Testis (tissue), 3 donors: ENCODE data around the gene ADCY2. TPM values are rescaled to one million over a fixed set of nuclear protein-coding genes. Genes with fewer than 3 reads are reported as not detected.

Experiments
- DNase-seq: peaks from one replicate; pipeline ENCODE4 v3.0.0-alpha.2; 2019
- H3K27ac ChIP-seq, 2 donors: fragments of 200-600 bp; sonication (generic); one replicate each; pipeline ENCODE4 v1.5.1; 2019
- H3K27me3 ChIP-seq: fragments of 200-600 bp; sonication (generic); one replicate; pipeline ENCODE4 v1.5.1; 2019
- H3K36me3 ChIP-seq: fragments of 200-600 bp; sonication (generic); one replicate; pipeline ENCODE4 v1.5.1; 2017; ENCODE audit warnings: low read depth; ENCODE audit errors: missing control alignments
- H3K4me1 ChIP-seq: fragments of 200-600 bp; sonication (generic); one replicate; pipeline ENCODE4 v1.5.1; 2019
- H3K4me3 ChIP-seq, 2 donors: fragments of 200-600 bp; sonication (generic); one replicate each; pipeline ENCODE4 v1.5.1; 2017 to 2019
- H3K9me3 ChIP-seq: fragments of 200-600 bp; sonication (generic); one replicate; pipeline ENCODE4 v1.5.1; 2017
- POLR2A ChIP-seq: fragments of 450-650 bp; IDR thresholded peaks from one replicate; pipeline ENCODE4 v1.6.1; 2017; ENCODE audit warnings: antibody characterized with exemption, mild to moderate bottlenecking, moderate library complexity
- WGBS, 2 donors: methylation state at CpG; one replicate each; pipeline ENCODE4 v1.1.5; 2018; 5-methylcytosine and 5-hydroxymethylcytosine counted together
- intact Hi-C: fragments of 100-400 bp; cut with DNase I; formaldehyde crosslinking; loops from one replicate; pipeline ENCODE4 v1.15.1; 2023; ENCODE audit warnings: low total_unique reads
- polyA plus RNA-seq: library from polyadenylated mRNA; stranded (reverse); fragments of 350-450 nt; fragmentation: Illumina TruSeq; extraction: RNeasy Lipid Tissue Mini Kit (QIAGEN cat#74804); gene quantifications from one replicate; pipeline ENCODE4 v1.2.3, GENCODE V29; 2014; ENCODE audit warnings: low read depth, low replicate concordance; ENCODE audit not compliant: insufficient read depth
- total RNA-seq, 2 donors: library from RNA; depleted of rRNA; stranded (reverse); fragments of >200 nt; gene quantifications; one replicate each; pipeline ENCODE4 v1.2.3, GENCODE V29; 2016
- TF ChIP-seq, protein P1 (sequence below), 3 experiments: fragments of 450-650 bp in 2 of 3; fragments of 200-600 bp in 1 of 3; sonication (generic) in 1 of 3; IDR thresholded peaks; one replicate each; pipeline ENCODE4 v1.5.1; 2016 to 2019; ENCODE audit warnings: antibody characterized with exemption in 3 of 3, mild to moderate bottlenecking in 2 of 3, moderate library complexity in 1 of 3

ADCY2 gene
- total and polyA plus RNA-seq, 3 donors from 2014 or later = 9.4 to 18.5 (median 10.5) TPM

GRCh38 chr5:7759257-7759871, 363.4 kb downstream of the ADCY2 start:
- no peak overlapping the region for H3K27ac ChIP-seq
- no peaks in the 10 kb centered on the region for H3K4me1 ChIP-seq
- 74 to 82% methylated on average over 7 to 8 of the region's 8 CpGs for WGBS, 2 donors
- no peaks in the 10 kb centered on the region for H3K36me3 ChIP-seq
- TF ChIP-seq POLR2A = no peak
- TF ChIP-seq, protein P1, sequence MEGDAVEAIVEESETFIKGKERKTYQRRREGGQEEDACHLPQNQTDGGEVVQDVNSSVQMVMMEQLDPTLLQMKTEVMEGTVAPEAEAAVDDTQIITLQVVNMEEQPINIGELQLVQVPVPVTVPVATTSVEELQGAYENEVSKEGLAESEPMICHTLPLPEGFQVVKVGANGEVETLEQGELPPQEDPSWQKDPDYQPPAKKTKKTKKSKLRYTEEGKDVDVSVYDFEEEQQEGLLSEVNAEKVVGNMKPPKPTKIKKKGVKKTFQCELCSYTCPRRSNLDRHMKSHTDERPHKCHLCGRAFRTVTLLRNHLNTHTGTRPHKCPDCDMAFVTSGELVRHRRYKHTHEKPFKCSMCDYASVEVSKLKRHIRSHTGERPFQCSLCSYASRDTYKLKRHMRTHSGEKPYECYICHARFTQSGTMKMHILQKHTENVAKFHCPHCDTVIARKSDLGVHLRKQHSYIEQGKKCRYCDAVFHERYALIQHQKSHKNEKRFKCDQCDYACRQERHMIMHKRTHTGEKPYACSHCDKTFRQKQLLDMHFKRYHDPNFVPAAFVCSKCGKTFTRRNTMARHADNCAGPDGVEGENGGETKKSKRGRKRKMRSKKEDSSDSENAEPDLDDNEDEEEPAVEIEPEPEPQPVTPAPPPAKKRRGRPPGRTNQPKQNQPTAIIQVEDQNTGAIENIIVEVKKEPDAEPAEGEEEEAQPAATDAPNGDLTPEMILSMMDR (IDR thresholded peaks at IDR 0.05) = no peak
- H3K27me3 ChIP-seq = no peaks in the 10 kb centered on the region
- no peak for DNase-seq
- intact Hi-C loops = no loop called here
- no peak overlapping the region for H3K4me3 ChIP-seq
- H3K9me3 ChIP-seq = no peaks in the 10 kb centered on the region

GRCh38 chr5:7759951-7760580, 364.1 kb downstream of the ADCY2 start:
- 88 to 93% methylated on average over 8 of the region's 8 CpGs for WGBS, 2 donors
- Histone ChIP-seq H3K27me3 (no peaks in the 10 kb centered on the region), H3K36me3 (no peaks in the 10 kb centered on the region), H3K9me3 (no peaks in the 10 kb centered on the region), H3K4me1 (no peaks in the 10 kb centered on the region), H3K27ac (no peak overlapping the region), H3K4me3 (no peak overlapping the region)
- no peak for DNase-seq
- TF ChIP-seq POLR2A = no peak
- TF ChIP-seq, protein P1 (IDR thresholded peaks at IDR 0.05) = no peak
- intact Hi-C loops = no loop called here

GRCh38 chr5:7762267-7762666, 366.3 kb downstream of the ADCY2 start:
- TF ChIP-seq, protein P1 (IDR thresholded peaks at IDR 0.05) = no peak
- no peak for TF ChIP-seq POLR2A
- Histone ChIP-seq H3K27ac (no peak overlapping the region), H3K4me1 (no peaks in the 10 kb centered on the region), H3K36me3 (no peaks in the 10 kb centered on the region), H3K4me3 (no peak overlapping the region), H3K9me3 (no peaks in the 10 kb centered on the region), H3K27me3 (no peaks in the 10 kb centered on the region)
- intact Hi-C loops = no loop called here
- no peak for DNase-seq
- WGBS, 2 donors = 75 to 80% methylated on average over 2 of the region's 2 CpGs

- H3K9me3 ChIP-seq = no peaks in the 10 kb centered on the region
- WGBS, 2 donors = 43 to 57% methylated on average over 9 of the region's 9 CpGs
- no peak overlapping the region for H3K27ac ChIP-seq
- TF ChIP-seq POLR2A = no peak
- TF ChIP-seq, protein P1 (IDR thresholded peaks at IDR 0.05) = no peak
- no peaks in the 10 kb centered on the region for H3K36me3 ChIP-seq
- H3K27me3 ChIP-seq = no peaks in the 10 kb centered on the region
- intact Hi-C loops = no loop called here
- no peaks in the 10 kb centered on the region for H3K4me1 ChIP-seq
- no peak overlapping the region for H3K4me3 ChIP-seq
- DNase-seq = no peak
Observed at GRCh38 chr5:7763621-7764072, 367.7 kb downstream of the ADCY2 start.

GRCh38 chr5:7764452-7764851, 368.5 kb downstream of the ADCY2 start:
- Histone ChIP-seq H3K4me1 (no peaks in the 10 kb centered on the region), H3K9me3 (no peaks in the 10 kb centered on the region), H3K27me3 (no peaks in the 10 kb centered on the region), H3K27ac (no peak overlapping the region), H3K4me3 (no peak overlapping the region), H3K36me3 (no peaks in the 10 kb centered on the region)
- WGBS, 2 donors = 72 to 79% methylated on average over 1 of the region's 1 CpG
- intact Hi-C loops = no loop called here
- no peak for TF ChIP-seq POLR2A
- TF ChIP-seq, protein P1 (IDR thresholded peaks at IDR 0.05) = no peak
- no peak for DNase-seq
